ENCODE data around the gene MEIS2. TPM values are rescaled to one million over a fixed set of nuclear protein-coding genes. Genes with fewer than 3 reads are reported as not detected.

Gene MEIS2
- total RNA-seq, 1 experiment from 2014 or later, result 23.1 TPM

DNA sequence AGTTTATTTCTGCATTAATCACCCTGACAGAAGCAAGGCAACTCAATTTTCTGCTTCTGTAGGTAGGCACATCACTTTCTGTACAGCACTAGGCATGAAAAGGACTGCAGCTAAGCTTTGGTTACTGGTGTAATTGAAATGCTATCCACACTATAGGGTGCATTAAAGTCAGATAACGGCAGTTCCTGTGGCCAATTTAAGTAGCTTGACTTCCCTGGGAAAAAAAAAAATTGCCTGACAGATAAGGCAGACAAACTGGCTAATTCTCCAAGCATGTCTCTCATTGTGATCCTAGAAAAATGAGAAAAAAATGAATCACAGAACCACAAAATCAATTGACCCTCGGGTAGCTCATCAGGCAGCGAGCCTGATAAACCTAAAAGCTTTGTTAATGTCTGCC lies 151.4 kb downstream of the MEIS2 start:
- no peak for DNase-seq
- CTCF ChIA-PET, result interaction anchor here (0.6 to 1.2 kb wide), 2 partner anchors 67 to 147 kb away, joined by 3 read pairs; no protein-coding TSS in a partner anchor
- TF ChIP-seq, protein P1, sequence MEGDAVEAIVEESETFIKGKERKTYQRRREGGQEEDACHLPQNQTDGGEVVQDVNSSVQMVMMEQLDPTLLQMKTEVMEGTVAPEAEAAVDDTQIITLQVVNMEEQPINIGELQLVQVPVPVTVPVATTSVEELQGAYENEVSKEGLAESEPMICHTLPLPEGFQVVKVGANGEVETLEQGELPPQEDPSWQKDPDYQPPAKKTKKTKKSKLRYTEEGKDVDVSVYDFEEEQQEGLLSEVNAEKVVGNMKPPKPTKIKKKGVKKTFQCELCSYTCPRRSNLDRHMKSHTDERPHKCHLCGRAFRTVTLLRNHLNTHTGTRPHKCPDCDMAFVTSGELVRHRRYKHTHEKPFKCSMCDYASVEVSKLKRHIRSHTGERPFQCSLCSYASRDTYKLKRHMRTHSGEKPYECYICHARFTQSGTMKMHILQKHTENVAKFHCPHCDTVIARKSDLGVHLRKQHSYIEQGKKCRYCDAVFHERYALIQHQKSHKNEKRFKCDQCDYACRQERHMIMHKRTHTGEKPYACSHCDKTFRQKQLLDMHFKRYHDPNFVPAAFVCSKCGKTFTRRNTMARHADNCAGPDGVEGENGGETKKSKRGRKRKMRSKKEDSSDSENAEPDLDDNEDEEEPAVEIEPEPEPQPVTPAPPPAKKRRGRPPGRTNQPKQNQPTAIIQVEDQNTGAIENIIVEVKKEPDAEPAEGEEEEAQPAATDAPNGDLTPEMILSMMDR (IDR thresholded peaks at IDR 0.05; ENCODE audit: unreplicated experiment), result no peak
- intact Hi-C loops (cut with micrococcal nuclease; ENCODE audit: unreplicated experiment), result no loop called here
- Mint-ChIP-seq H3K36me3 (ENCODE audit: insufficient read depth, unreplicated experiment) (no peaks in the 10 kb centered on the region), H3K27ac (ENCODE audit: unreplicated experiment) (no peak overlapping the region), H3K4me3 (ENCODE audit: low read depth, unreplicated experiment) (no peak overlapping the region), H3K27me3 (ENCODE audit: unreplicated experiment) (no peaks in the 10 kb centered on the region), H3K9me3 (ENCODE audit: low read depth, unreplicated experiment) (no peaks in the 10 kb centered on the region), H3K4me1 (ENCODE audit: low read depth, unreplicated experiment) (no peaks in the 10 kb centered on the region)
- no TSS peak for BruUV-seq (replicated peaks)

GRCh38 chr15:36947035-36947719 lies 153.2 kb downstream of the MEIS2 start:
- DNase-seq, result no peak
- CTCF ChIA-PET, result interaction anchor here (0.7 kb wide), 1 partner anchor 145 kb away, joined by 5 read pairs; no protein-coding TSS in a partner anchor
- no TSS peak for BruUV-seq (replicated peaks)
- H3K4me1 Mint-ChIP-seq (ENCODE audit: low read depth, unreplicated experiment), result no peaks in the 10 kb centered on the region
- TF ChIP-seq, protein P1 (IDR thresholded peaks at IDR 0.05; ENCODE audit: unreplicated experiment), result no peak
- no peak overlapping the region for H3K27ac Mint-ChIP-seq (ENCODE audit: unreplicated experiment)
- H3K36me3 Mint-ChIP-seq (ENCODE audit: insufficient read depth, unreplicated experiment), result no peaks in the 10 kb centered on the region
- intact Hi-C loops (cut with micrococcal nuclease; ENCODE audit: unreplicated experiment), result no loop called here
- no peak overlapping the region for H3K4me3 Mint-ChIP-seq (ENCODE audit: low read depth, unreplicated experiment)
- no peaks in the 10 kb centered on the region for H3K9me3 Mint-ChIP-seq (ENCODE audit: low read depth, unreplicated experiment)
- no peaks in the 10 kb centered on the region for H3K27me3 Mint-ChIP-seq (ENCODE audit: unreplicated experiment)

DNA sequence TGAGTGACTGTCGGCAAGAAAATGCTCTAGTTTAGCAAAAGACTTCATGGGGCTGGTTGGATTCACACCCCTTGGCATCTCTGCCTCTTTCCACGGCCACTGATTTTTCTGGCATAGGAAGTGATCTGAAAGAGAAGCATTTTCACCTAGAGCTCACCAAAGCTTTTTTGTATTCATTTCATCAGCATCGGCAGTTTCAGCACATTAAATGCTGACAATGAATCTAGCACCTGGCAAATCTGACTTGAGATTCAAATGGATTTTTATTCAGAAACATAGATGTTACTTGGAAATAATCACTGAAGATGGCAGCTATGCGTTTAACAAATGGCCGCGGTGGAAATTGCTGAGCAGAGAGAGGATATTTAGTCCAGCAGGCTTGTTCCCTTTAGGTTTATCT lies 155.9 kb downstream of the MEIS2 start:
- TF ChIP-seq, protein P1 (IDR thresholded peaks at IDR 0.05; ENCODE audit: unreplicated experiment), result no peak
- Mint-ChIP-seq H3K4me3 (ENCODE audit: low read depth, unreplicated experiment) (no peak overlapping the region), H3K4me1 (ENCODE audit: low read depth, unreplicated experiment) (no peaks in the 10 kb centered on the region), H3K9me3 (ENCODE audit: low read depth, unreplicated experiment) (no peaks in the 10 kb centered on the region), H3K36me3 (ENCODE audit: insufficient read depth, unreplicated experiment) (no peaks in the 10 kb centered on the region), H3K27me3 (ENCODE audit: unreplicated experiment) (no peaks in the 10 kb centered on the region), H3K27ac (ENCODE audit: unreplicated experiment) (no peak overlapping the region)
- no TSS peak for BruUV-seq (replicated peaks)
- DNase-seq, result no peak
- CTCF ChIA-PET, result no interaction called here
- intact Hi-C loops (cut with micrococcal nuclease; ENCODE audit: unreplicated experiment), result no loop called here

GRCh38 chr15:36943508-36944361 lies 156.6 kb downstream of the MEIS2 start:
- BruUV-seq (replicated peaks), result no TSS peak
- no peaks in the 10 kb centered on the region for H3K36me3 Mint-ChIP-seq (ENCODE audit: insufficient read depth, unreplicated experiment)
- H3K27ac Mint-ChIP-seq (ENCODE audit: unreplicated experiment), result no peak overlapping the region
- no peaks in the 10 kb centered on the region for H3K27me3 Mint-ChIP-seq (ENCODE audit: unreplicated experiment)
- H3K4me1 Mint-ChIP-seq (ENCODE audit: low read depth, unreplicated experiment), result no peaks in the 10 kb centered on the region
- H3K9me3 Mint-ChIP-seq (ENCODE audit: low read depth, unreplicated experiment), result no peaks in the 10 kb centered on the region
- H3K4me3 Mint-ChIP-seq (ENCODE audit: low read depth, unreplicated experiment), result no peak overlapping the region
- no peak for DNase-seq
- intact Hi-C loops (cut with micrococcal nuclease; ENCODE audit: unreplicated experiment), result no loop called here
- CTCF ChIA-PET, result no interaction called here
- TF ChIP-seq, protein P1 (IDR thresholded peaks at IDR 0.05; ENCODE audit: unreplicated experiment), result no peak

Measured in Calu3 (cell line).